ENCODE measurements around the gene KCNH5.

KCNH5 gene

DNA sequence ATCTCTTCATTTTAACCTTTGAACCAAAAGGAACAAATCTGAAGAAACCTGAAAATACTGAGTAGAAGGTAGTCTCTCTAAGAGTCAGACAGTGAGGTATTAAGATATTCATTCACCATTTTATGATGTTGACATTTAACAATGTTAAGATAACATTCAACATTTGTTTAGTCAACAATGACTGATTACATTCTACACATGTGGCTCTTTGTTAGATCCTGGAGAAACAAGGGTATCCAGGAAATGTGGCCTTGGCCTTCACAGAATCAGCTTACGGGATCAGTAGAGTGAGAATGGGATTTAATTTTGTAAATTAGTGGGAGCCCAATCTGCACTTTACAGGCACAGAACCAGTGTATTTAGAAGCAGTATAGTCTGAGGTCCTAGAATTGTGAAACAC, 355.5 kb downstream of the KCNH5 start:
- TF ChIP-seq, protein P1, sequence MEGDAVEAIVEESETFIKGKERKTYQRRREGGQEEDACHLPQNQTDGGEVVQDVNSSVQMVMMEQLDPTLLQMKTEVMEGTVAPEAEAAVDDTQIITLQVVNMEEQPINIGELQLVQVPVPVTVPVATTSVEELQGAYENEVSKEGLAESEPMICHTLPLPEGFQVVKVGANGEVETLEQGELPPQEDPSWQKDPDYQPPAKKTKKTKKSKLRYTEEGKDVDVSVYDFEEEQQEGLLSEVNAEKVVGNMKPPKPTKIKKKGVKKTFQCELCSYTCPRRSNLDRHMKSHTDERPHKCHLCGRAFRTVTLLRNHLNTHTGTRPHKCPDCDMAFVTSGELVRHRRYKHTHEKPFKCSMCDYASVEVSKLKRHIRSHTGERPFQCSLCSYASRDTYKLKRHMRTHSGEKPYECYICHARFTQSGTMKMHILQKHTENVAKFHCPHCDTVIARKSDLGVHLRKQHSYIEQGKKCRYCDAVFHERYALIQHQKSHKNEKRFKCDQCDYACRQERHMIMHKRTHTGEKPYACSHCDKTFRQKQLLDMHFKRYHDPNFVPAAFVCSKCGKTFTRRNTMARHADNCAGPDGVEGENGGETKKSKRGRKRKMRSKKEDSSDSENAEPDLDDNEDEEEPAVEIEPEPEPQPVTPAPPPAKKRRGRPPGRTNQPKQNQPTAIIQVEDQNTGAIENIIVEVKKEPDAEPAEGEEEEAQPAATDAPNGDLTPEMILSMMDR (IDR thresholded peaks at IDR 0.05; ENCODE audit: borderline replicate concordance, control extremely low read depth, extremely low read depth, insufficient read depth, missing control alignments) = no peak
- in situ Hi-C loops (cut with MboI; ENCODE audit: low sequenced_read_pairs, unreplicated experiment) = no loop called here
- no peak for DNase-seq (ENCODE audit: low spot score)

DNA sequence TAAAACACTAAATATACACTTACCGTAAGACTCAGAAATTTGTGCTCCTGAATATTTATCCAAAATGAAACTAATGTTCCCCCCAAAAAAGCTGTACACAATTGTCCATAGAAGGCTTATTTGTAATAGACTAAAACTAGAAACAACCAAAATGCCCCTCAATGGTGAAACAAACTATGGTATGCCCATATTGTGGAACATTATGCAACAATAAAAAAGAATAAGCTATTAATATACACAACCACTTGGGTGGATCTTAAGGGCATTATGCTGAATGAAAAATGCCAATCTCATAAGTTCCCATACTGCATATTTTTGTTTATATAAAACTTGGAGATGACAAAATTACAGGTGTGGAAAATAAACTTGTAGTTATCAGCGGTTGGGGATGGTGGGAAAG, 357.4 kb downstream of the KCNH5 start:
- in situ Hi-C loops (cut with MboI; ENCODE audit: low sequenced_read_pairs, unreplicated experiment) = no loop called here
- no peak for DNase-seq (ENCODE audit: low spot score)
- TF ChIP-seq, protein P1 (IDR thresholded peaks at IDR 0.05; ENCODE audit: borderline replicate concordance, control extremely low read depth, extremely low read depth, insufficient read depth, missing control alignments) = no peak

DNA sequence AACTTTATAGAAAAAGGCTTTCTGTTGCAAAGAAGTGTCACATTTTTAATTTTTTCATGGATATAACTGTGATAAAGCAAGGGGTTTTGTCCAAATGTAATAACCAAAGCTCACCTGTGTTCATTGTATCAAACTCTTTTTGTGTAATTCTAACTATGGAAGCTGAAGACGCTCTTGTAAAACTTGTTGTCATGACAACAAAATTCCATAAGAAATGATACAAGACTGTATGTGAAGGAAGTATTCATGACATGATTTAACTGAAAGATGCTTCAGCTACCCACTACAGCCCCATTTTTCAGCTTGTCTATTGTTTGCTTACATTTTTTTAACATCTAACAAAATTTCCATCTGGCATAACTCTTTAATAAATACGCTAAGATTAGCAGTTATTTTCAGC, 360.9 kb downstream of the KCNH5 start:
- DNase-seq (ENCODE audit: low spot score) = no peak
- TF ChIP-seq, protein P1 (IDR thresholded peaks at IDR 0.05; ENCODE audit: borderline replicate concordance, control extremely low read depth, extremely low read depth, insufficient read depth, missing control alignments) = no peak
- in situ Hi-C loops (cut with MboI; ENCODE audit: low sequenced_read_pairs, unreplicated experiment) = no loop called here

DNA sequence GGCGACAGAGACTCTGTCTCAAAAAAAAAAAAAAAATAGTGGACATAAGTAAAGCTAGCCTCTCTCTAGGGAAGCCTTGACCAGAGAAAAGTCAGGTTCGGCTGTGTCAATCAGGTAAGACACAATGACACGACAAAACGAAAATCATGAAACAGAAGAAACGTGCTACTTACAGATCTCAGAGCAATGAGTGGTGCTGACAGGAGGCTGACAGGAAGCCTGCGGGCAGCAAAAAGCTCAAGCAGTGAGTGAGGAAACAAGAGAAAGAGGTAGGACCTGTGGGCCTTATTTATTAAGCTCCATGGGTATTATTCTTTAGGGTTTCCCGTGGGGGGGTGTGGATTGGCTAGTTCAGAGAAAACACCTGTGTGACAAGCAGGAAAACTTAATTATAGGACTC, 363.1 kb downstream of the KCNH5 start:
- in situ Hi-C loops (cut with MboI; ENCODE audit: low sequenced_read_pairs, unreplicated experiment) = no loop called here
- no peak for DNase-seq (ENCODE audit: low spot score)
- TF ChIP-seq, protein P1 (IDR thresholded peaks at IDR 0.05; ENCODE audit: borderline replicate concordance, control extremely low read depth, extremely low read depth, insufficient read depth, missing control alignments) = no peak

DNA sequence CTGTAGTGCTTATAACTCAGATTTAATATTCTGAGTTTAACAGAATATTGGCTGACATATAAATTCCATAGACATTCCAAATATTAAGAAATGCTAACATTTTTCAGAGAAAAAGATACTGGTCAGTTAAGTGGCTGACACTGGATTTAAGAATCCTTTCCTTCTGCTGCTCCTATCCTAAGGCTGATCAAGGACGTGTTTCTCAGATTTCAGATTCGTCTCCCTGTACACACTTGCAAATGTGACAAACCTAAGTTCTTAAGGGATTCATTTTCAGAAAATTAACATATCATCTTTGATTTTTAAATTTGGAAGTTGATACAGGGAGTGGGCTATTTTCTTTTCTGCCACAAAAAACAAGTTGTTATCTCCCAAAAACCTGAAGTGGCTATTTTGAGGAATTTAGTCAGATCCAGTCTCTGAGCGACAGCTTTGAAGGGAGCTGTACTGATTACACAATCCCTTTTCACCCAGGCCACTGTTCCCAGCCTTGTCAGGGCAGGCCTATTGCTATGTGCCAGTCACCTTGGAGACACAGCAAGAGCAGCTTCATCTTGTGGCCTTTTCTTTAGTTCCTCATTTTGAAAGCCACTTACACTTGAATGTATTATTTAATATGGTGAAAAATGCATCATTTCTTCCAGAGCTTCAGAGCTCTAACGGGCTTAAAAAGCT, 370.6 kb downstream of the KCNH5 start:
- TF ChIP-seq, protein P1 (IDR thresholded peaks at IDR 0.05; ENCODE audit: borderline replicate concordance, control extremely low read depth, extremely low read depth, insufficient read depth, missing control alignments) = no peak
- in situ Hi-C loops (cut with MboI; ENCODE audit: low sequenced_read_pairs, unreplicated experiment) = no loop called here
- no peak for DNase-seq (ENCODE audit: low spot score)

DNA sequence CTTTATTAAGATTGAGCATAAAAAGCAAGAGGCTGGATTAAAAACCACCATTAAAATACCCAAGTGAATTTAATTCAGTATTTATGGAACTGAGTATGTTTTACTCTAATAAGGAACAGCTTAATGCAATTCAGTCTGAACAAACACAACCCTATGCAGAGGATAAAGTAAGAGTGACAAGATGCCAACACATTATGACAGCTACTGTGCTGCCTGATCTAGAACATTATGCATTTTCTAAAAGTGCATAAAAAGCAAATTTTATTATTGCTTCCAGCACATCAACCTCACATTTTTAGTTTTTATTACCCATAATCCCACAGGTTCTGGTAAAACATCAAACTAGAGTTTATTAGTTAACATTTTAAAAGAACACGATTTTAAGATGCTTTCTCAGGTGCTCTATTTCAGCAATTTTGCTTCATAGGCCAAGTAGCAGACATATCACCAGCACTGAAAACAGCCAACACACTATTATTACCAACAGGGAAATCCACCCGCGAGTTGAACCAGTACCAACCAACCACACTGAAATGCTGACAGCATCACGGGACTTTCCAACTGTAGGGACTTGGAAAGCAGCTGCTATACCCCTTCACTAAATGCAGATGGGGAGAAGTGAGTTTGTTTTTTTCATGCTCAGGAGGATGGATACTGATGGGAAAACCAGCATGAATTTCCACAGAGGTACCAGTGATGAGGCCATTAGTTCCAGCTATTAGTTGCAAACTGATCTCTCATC, 372.1 kb downstream of the KCNH5 start:
- TF ChIP-seq, protein P1 (IDR thresholded peaks at IDR 0.05; ENCODE audit: borderline replicate concordance, control extremely low read depth, extremely low read depth, insufficient read depth, missing control alignments) = no peak
- no peak for DNase-seq (ENCODE audit: low spot score)
- in situ Hi-C loops (cut with MboI; ENCODE audit: low sequenced_read_pairs, unreplicated experiment) = no loop called here
